T-cell (primary cell): Measurements from ENCODE around the gene SERPINB8. TPM values are rescaled to one million over a fixed set of nuclear protein-coding genes. Genes with fewer than 3 reads are reported as not detected.

Experiments used
- ATAC-seq, 4 experiments: fragments of 200-7000 bp in 3 of 4; fragments of 150-1000 bp in 1 of 4; cut with Tn5 transposase; replicated peaks in 1 of 4; 1 replicate in 3 of 4; 2 replicates in 1 of 4; pipeline ENCODE4 v1.10.0; 2021; ENCODE audit warnings: moderate library complexity in 3 of 4, mild to moderate bottlenecking in 2 of 4, moderate number of reproducible peaks in 1 of 4
- CTCF ChIA-PET, 2 donors: fragments of 300-600 bp; sonication (Branson Sonifier 250); formaldehyde crosslinking; loops; one replicate each; lab custom pipeline; 2022; ENCODE audit warnings: antibody characterized with exemption in 2 of 2; lab: Charles Lee
- POLR2A ChIA-PET, 2 donors: fragments of 300-600 bp; sonication (Branson Sonifier 250); formaldehyde crosslinking; loops; one replicate each; lab custom pipeline; 2022; ENCODE audit warnings: antibody characterized with exemption in 2 of 2; lab: Charles Lee
- DNase-seq, 35 experiments: peaks; one replicate each; pipeline versions ENCODE4 v3.0.0 to v3.0.0-alpha.2; 2013 to 2023
- H3K27ac ChIP-seq: one replicate; pipeline ENCODE4 v1.5.1; 2013; ENCODE audit warnings: low read length
- H3K27me3 ChIP-seq, 2 experiments: replicated peaks in 1 of 2; 1 replicate in 1 of 2; 2 replicates in 1 of 2; pipeline versions ENCODE4 v1.6.1 to v1.7.0; 2013; ENCODE audit warnings: low read length in 1 of 2, mixed read lengths in 1 of 2; ENCODE audit not compliant: control insufficient read depth in 2 of 2, insufficient read depth in 2 of 2; ENCODE audit errors: extremely low read depth in 1 of 2
- H3K36me3 ChIP-seq, 2 donors: 1 replicate in 1 of 2; 2 replicates in 1 of 2; pipeline versions ENCODE4 v1.6.1 to v1.7.0; 2013; ENCODE audit warnings: low read length in 1 of 2; ENCODE audit not compliant: control insufficient read depth in 2 of 2, insufficient read depth in 1 of 2; ENCODE audit errors: extremely low read depth in 1 of 2
- H3K4me1 ChIP-seq, 2 experiments: 1 replicate in 1 of 2; 2 replicates in 1 of 2; pipeline versions ENCODE4 v1.6.1 to v1.7.0; 2013; ENCODE audit warnings: low read length in 2 of 2, mixed read lengths in 1 of 2; ENCODE audit not compliant: insufficient read depth in 2 of 2, control insufficient read depth in 1 of 2; ENCODE audit errors: extremely low read depth in 1 of 2
- H3K4me3 ChIP-seq, 2 donors: 1 replicate in 1 of 2; 2 replicates in 1 of 2; pipeline versions ENCODE4 v1.5.1 to v1.7.0; 2013; ENCODE audit warnings: mild to moderate bottlenecking in 2 of 2, low read length in 1 of 2, moderate library complexity in 1 of 2; ENCODE audit not compliant: control insufficient read depth in 1 of 2; ENCODE audit errors: extremely low read depth in 1 of 2
- H3K9me3 ChIP-seq: 2 replicates; pipeline ENCODE4 v1.7.0; 2013
- H3K27ac Mint-ChIP-seq, 2 donors: one replicate each; pipeline ENCODE4 v1.8.0; 2020 to 2021; ENCODE audit warnings: mild to moderate bottlenecking in 2 of 2, mixed read lengths in 2 of 2
- H3K27me3 Mint-ChIP-seq, 2 donors: one replicate each; pipeline ENCODE4 v1.8.0; 2021 to 2022; ENCODE audit warnings: mixed read lengths in 2 of 2
- H3K36me3 Mint-ChIP-seq: one replicate; pipeline ENCODE4 v1.8.0; 2021; ENCODE audit warnings: mixed read lengths
- H3K4me1 Mint-ChIP-seq, 3 donors: one replicate each; pipeline ENCODE4 v1.8.0; 2020 to 2022; ENCODE audit warnings: mixed read lengths in 3 of 3, mild to moderate bottlenecking in 1 of 3
- H3K4me3 Mint-ChIP-seq, 3 donors: one replicate each; pipeline ENCODE4 v1.8.0; 2020 to 2022; ENCODE audit warnings: mild to moderate bottlenecking in 3 of 3, mixed read lengths in 3 of 3, moderate library complexity in 3 of 3
- H3K9me3 Mint-ChIP-seq, 3 donors: one replicate each; pipeline ENCODE4 v1.8.0; 2020 to 2022; ENCODE audit warnings: mixed read lengths in 3 of 3
- WGBS: methylation state at CpG from one replicate; pipeline ENCODE4 v1.1.5; 2013; ENCODE audit warnings: missing lambda C conversion rate; ENCODE audit not compliant: insufficient coverage; 5-methylcytosine and 5-hydroxymethylcytosine counted together
- total RNA-seq, 35 experiments: library from RNA in 6 of 35; stranded (reverse) in 6 of 35; fragments of 120-200 nt in 1 of 35; gene quantifications; one replicate each; pipeline versions ENCODE4 v1.2.1 to v1.2.4 and lab custom pipeline; 2013 to 2026

The SERPINB8 gene
- total RNA-seq, 5 donors from 2014 or later (not counting 1 experiment from before 2014, with no cell fraction given): 14.4 to 19.9 (median 14.7) TPM

GRCh38 chr18:63972002-63972376 lies 2.1 kb downstream of the SERPINB8 start:
- H3K27me3 ChIP-seq: no peaks in the 10 kb centered on the region
- H3K27ac ChIP-seq: no peak overlapping the region
- H3K9me3 Mint-ChIP-seq: no peaks in the 10 kb centered on the region
- no peaks in the 10 kb centered on the region for H3K27me3 Mint-ChIP-seq
- CTCF ChIA-PET: interaction anchor here (0.6 to 1.3 kb wide), 2 partner anchors 453 to 1784 kb away, joined by 3 read pairs; no protein-coding TSS in a partner anchor
- POLR2A ChIA-PET: no interaction called here
- no peaks in the 10 kb centered on the region for H3K36me3 ChIP-seq
- peaks cover 29 to 48% (median 38%) of the 10 kb centered on the region in 3 donors for H3K4me1 Mint-ChIP-seq
- no peak for DNase-seq
- H3K4me3 Mint-ChIP-seq: peak overlapping the region; percentile 92 to 99 (median 93)
- no peak overlapping the region for H3K27ac Mint-ChIP-seq
- no CpG with 5 or more reads among the region's 5 CpGs for WGBS
- no peak for ATAC-seq
- H3K4me3 ChIP-seq: no peak overlapping the region
- H3K36me3 Mint-ChIP-seq: no peaks in the 10 kb centered on the region
- H3K9me3 ChIP-seq: no peaks in the 10 kb centered on the region
- H3K4me1 ChIP-seq: peaks cover 4 to 14% of the 10 kb centered on the region in 2 experiments

- no peaks in the 10 kb centered on the region for H3K9me3 Mint-ChIP-seq
- peaks cover 25 to 42% (median 34%) of the 10 kb centered on the region in 3 donors for H3K4me1 Mint-ChIP-seq
- CTCF ChIA-PET: interaction anchor here (0.6 to 3.2 kb wide), 6 partner anchors 11 to 457 kb away, joined by 3 to 21 read pairs (median 4); no protein-coding TSS in a partner anchor
- POLR2A ChIA-PET: interaction anchor here in 1 of 2 donors (0.6 kb wide), 1 partner anchor 67 kb away, joined by 6 read pairs; no protein-coding TSS in a partner anchor
- H3K4me1 ChIP-seq: peaks cover 0 to 14% of the 10 kb centered on the region in 2 experiments
- H3K36me3 ChIP-seq: no peaks in the 10 kb centered on the region
- H3K36me3 Mint-ChIP-seq: peaks cover 6% of the 10 kb centered on the region
- H3K27ac ChIP-seq: no peak overlapping the region
- no peak overlapping the region for H3K27ac Mint-ChIP-seq
- ATAC-seq (no peak), DNase-seq (peak in 7 of 35 experiments; percentile 7 to 54 (median 19))
- H3K27me3 Mint-ChIP-seq: no peaks in the 10 kb centered on the region
- H3K4me3 Mint-ChIP-seq: no peak overlapping the region
- H3K4me3 ChIP-seq: no peak overlapping the region
- H3K9me3 ChIP-seq: no peaks in the 10 kb centered on the region
- no peaks in the 10 kb centered on the region for H3K27me3 ChIP-seq
- no CpG with 5 or more reads among the region's 2 CpGs for WGBS
Observed at GRCh38 chr18:63974991-63975390, 5.1 kb downstream of the SERPINB8 start.

GRCh38 chr18:63975628-63976027 lies 5.7 kb downstream of the SERPINB8 start:
- CTCF ChIA-PET: interaction anchor here (0.6 to 3.2 kb wide), 5 partner anchors 12 to 458 kb away, joined by 3 to 21 read pairs (median 3); no protein-coding TSS in a partner anchor

DNA sequence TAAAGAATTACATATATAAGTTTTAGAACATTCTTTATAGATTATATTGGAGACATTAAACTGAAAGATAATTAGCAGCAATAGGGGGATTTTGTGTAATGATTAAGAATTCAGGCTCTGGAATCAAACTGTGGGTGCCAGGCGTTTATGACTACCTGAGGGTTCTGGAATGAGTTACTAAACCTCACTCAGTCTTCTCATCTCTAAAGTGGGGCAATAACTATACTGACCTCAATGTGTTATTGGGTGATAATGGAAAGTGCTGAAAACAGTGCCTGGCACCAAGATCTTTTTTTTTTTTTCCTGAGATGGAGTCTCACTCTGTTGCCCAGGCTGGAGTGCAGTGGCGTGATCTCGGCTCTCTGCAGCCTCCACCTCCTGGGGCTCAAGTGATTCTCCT lies 7.2 kb downstream of the SERPINB8 start:
- no peak for ATAC-seq
- ChIA-PET CTCF (interaction anchor here (0.7 to 1.1 kb wide), 3 partner anchors 13 to 459 kb away, joined by 4 to 5 read pairs (median 5); no protein-coding TSS in a partner anchor), POLR2A (no interaction called here)

More at GRCh38 chr18:63975628-63976027, 5.7 kb downstream of the SERPINB8 start:
- Histone ChIP-seq H3K27ac (no peak overlapping the region), H3K9me3 (no peaks in the 10 kb centered on the region), H3K4me1 (peaks cover 0 to 13% of the 10 kb centered on the region in 2 experiments), H3K4me3 (no peak overlapping the region), H3K27me3 (no peaks in the 10 kb centered on the region), H3K36me3 (peaks cover 0 to 5% of the 10 kb centered on the region in 2 donors)
- peaks cover 10% of the 10 kb centered on the region for H3K36me3 Mint-ChIP-seq
- H3K27ac Mint-ChIP-seq: no peak overlapping the region
- no peaks in the 10 kb centered on the region for H3K27me3 Mint-ChIP-seq
- no peak overlapping the region for H3K4me3 Mint-ChIP-seq
- DNase-seq (no peak), ATAC-seq (no peak)
- POLR2A ChIA-PET: no interaction called here
- H3K9me3 Mint-ChIP-seq: no peaks in the 10 kb centered on the region
- WGBS: no CpG with 5 or more reads among the region's 3 CpGs
- H3K4me1 Mint-ChIP-seq: peaks cover 26 to 43% (median 31%) of the 10 kb centered on the region in 3 donors

GRCh38 chr18:63979409-63979920 lies 9.6 kb downstream of the SERPINB8 start:
- Mint-ChIP-seq H3K4me1 (peaks cover 11 to 20% (median 14%) of the 10 kb centered on the region in 3 donors), H3K9me3 (no peaks in the 10 kb centered on the region), H3K4me3 (no peak overlapping the region), H3K27me3 (no peaks in the 10 kb centered on the region), H3K36me3 (peaks cover 43% of the 10 kb centered on the region), H3K27ac (no peak overlapping the region)
- Histone ChIP-seq H3K27ac (no peak overlapping the region), H3K36me3 (peaks cover 4 to 34% of the 10 kb centered on the region in 2 donors), H3K9me3 (no peaks in the 10 kb centered on the region), H3K27me3 (no peaks in the 10 kb centered on the region), H3K4me3 (no peak overlapping the region), H3K4me1 (peaks cover 0 to 4% of the 10 kb centered on the region in 2 experiments)
- 20% methylated on average over 4 of the region's 6 CpGs for WGBS
- ATAC-seq: peak in 3 of 4 experiments; percentile 55 to 66 (median 63)
- POLR2A ChIA-PET: no interaction called here
- CTCF ChIA-PET: interaction anchor here (0.5 to 1.2 kb wide), 6 partner anchors 16 to 581 kb away, joined by 3 to 4 read pairs (median 3); no protein-coding TSS in a partner anchor
- peak in 21 of 35 experiments; percentile 7 to 71 (median 22) for DNase-seq

More for the DNA sequence above, 7.2 kb downstream of the SERPINB8 start:
- Mint-ChIP-seq H3K9me3 (no peaks in the 10 kb centered on the region), H3K36me3 (peaks cover 23% of the 10 kb centered on the region), H3K27ac (no peak overlapping the region), H3K27me3 (no peaks in the 10 kb centered on the region), H3K4me1 (peaks cover 13 to 31% (median 17%) of the 10 kb centered on the region in 3 donors), H3K4me3 (no peak overlapping the region)
- peaks cover 0 to 18% of the 10 kb centered on the region in 2 donors for H3K36me3 ChIP-seq
- no peak overlapping the region for H3K27ac ChIP-seq
- no peak for DNase-seq
- peaks cover 0 to 4% of the 10 kb centered on the region in 2 experiments for H3K4me1 ChIP-seq
- WGBS: no CpG with 5 or more reads among the region's 3 CpGs
- H3K27me3 ChIP-seq: no peaks in the 10 kb centered on the region
- H3K4me3 ChIP-seq: no peak overlapping the region
- no peaks in the 10 kb centered on the region for H3K9me3 ChIP-seq

DNA sequence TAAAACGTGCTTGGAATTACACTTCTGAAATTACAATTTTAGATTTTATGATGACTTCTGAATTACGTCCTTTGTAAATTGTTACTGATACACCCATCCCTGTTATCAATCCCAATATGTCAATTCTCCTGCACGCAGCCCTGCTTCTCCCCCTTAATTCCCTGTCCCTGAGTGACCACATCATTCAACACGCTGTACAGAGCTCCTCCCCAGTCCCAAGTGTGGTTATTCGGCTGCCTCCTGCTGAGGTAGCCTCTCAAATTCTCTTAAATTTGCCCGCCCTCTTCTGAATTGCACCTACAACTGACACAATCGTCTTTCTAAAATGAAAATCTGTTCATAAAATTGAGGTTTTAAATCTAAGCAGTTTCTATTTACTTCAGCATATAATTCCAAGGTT lies 10.1 kb downstream of the SERPINB8 start:
- H3K27me3 Mint-ChIP-seq: no peaks in the 10 kb centered on the region
- H3K27ac Mint-ChIP-seq: no peak overlapping the region
- Histone ChIP-seq H3K36me3 (peaks cover 9 to 35% of the 10 kb centered on the region in 2 donors), H3K9me3 (no peaks in the 10 kb centered on the region), H3K4me3 (no peak overlapping the region), H3K27ac (no peak overlapping the region), H3K27me3 (no peaks in the 10 kb centered on the region), H3K4me1 (peaks cover 0 to 4% of the 10 kb centered on the region in 2 experiments)
- WGBS: 79% methylated on average over 3 of the region's 7 CpGs
- no peak for ATAC-seq
- ChIA-PET CTCF (interaction anchor here (0.5 to 1.2 kb wide), 6 partner anchors 16 to 582 kb away, joined by 3 to 4 read pairs (median 3); no protein-coding TSS in a partner anchor), POLR2A (no interaction called here)
- no peak for DNase-seq
- no peaks in the 10 kb centered on the region for H3K9me3 Mint-ChIP-seq
- no peak overlapping the region for H3K4me3 Mint-ChIP-seq
- H3K36me3 Mint-ChIP-seq: peaks cover 48% of the 10 kb centered on the region
- peaks cover 10 to 15% (median 11%) of the 10 kb centered on the region in 3 donors for H3K4me1 Mint-ChIP-seq
